WTC11 (cell line): ENCODE data around the gene MTLN. TPM values are rescaled to one million over a fixed set of nuclear protein-coding genes. Genes with fewer than 3 reads are reported as not detected.

Source experiments
- ATAC-seq: fragments of 200-7000 bp; cut with Tn5 transposase; 2 replicates; pipeline ENCODE4 v1.10.0; 2021; ENCODE audit warnings: mild to moderate bottlenecking, moderate library complexity
- CTCF ChIA-PET: fragments of 300-600 bp; sonication (Branson Sonifier 250); formaldehyde crosslinking; loops from one replicate; lab custom pipeline; 2021; ENCODE audit warnings: antibody characterized with exemption; lab: Charles Lee
- POLR2A ChIA-PET: fragments of 350-600 bp; sonication (Branson Sonifier 250); formaldehyde crosslinking; loops from one replicate; lab custom pipeline; 2021; ENCODE audit warnings: antibody characterized with exemption; lab: Charles Lee
- DNase-seq: peaks from one replicate; pipeline ENCODE4 v3.0.0; 2021; ENCODE audit warnings: low spot score
- H3K27ac Mint-ChIP-seq: 2 replicates; pipeline ENCODE4 v1.8.0; 2021; ENCODE audit warnings: mixed read lengths
- H3K27me3 Mint-ChIP-seq: 2 replicates; pipeline ENCODE4 v1.8.0; 2021; ENCODE audit warnings: low read depth, mild to moderate bottlenecking, moderate library complexity, mixed read lengths
- H3K36me3 Mint-ChIP-seq: 2 replicates; pipeline ENCODE4 v1.8.0; 2021; ENCODE audit warnings: mixed read lengths
- H3K4me1 Mint-ChIP-seq: 2 replicates; pipeline ENCODE4 v1.8.0; 2022; ENCODE audit warnings: mixed read lengths
- H3K4me3 Mint-ChIP-seq: 2 replicates; pipeline ENCODE4 v1.8.0; 2021; ENCODE audit warnings: mild to moderate bottlenecking, moderate library complexity, mixed read lengths
- H3K9me3 Mint-ChIP-seq: 2 replicates; pipeline ENCODE4 v1.8.0; 2021; ENCODE audit warnings: mixed read lengths
- ATF3 ChIP-seq: sonication (generic); formaldehyde crosslinking; conservative IDR thresholded peaks from 2 replicates; pipeline ENCODE4 v1.8.1; 2022; ENCODE audit warnings: mild to moderate bottlenecking, missing genetic modification reagents
- CBFB ChIP-seq: sonication (generic); formaldehyde crosslinking; IDR thresholded peaks from 2 replicates; pipeline ENCODE4 v1.8.1; 2022; ENCODE audit warnings: mild to moderate bottlenecking, low read depth, missing genetic modification reagents
- CREM ChIP-seq: sonication (generic); formaldehyde crosslinking; IDR thresholded peaks from 2 replicates; pipeline ENCODE4 v1.8.1; 2022; ENCODE audit warnings: mild to moderate bottlenecking, missing genetic modification reagents, moderate library complexity
- ETV6 ChIP-seq: sonication (generic); formaldehyde crosslinking; IDR thresholded peaks from 2 replicates; pipeline ENCODE4 v1.8.1; 2022; ENCODE audit warnings: mild to moderate bottlenecking, missing genetic modification reagents
- FOXJ3 ChIP-seq: sonication (generic); formaldehyde crosslinking; IDR thresholded peaks from 2 replicates; pipeline ENCODE4 v1.9.0; 2021; ENCODE audit warnings: missing genetic modification reagents, mild to moderate bottlenecking, borderline replicate concordance
- FOXP1 ChIP-seq: sonication (generic); formaldehyde crosslinking; IDR thresholded peaks from 2 replicates; pipeline ENCODE4 v1.8.0; 2022; ENCODE audit warnings: missing genetic modification reagents, mild to moderate bottlenecking, moderate library complexity, borderline replicate concordance
- HMGA2 ChIP-seq: fragments of 250-450 bp; sonication (Bioruptor Pico); IDR thresholded peaks from 2 replicates; pipeline ENCODE4 v1.4.0; 2021; ENCODE audit warnings: mild to moderate bottlenecking, moderate library complexity
- HMGXB4 ChIP-seq: sonication (generic); formaldehyde crosslinking; IDR thresholded peaks from 2 replicates; pipeline ENCODE4 v1.8.1; 2023; ENCODE audit warnings: mild to moderate bottlenecking, moderate library complexity, missing genetic modification reagents
- IRF1 ChIP-seq: sonication (generic); formaldehyde crosslinking; IDR thresholded peaks from 2 replicates; pipeline ENCODE4 v1.8.0; 2023; ENCODE audit warnings: missing genetic modification reagents
- IRF2 ChIP-seq: sonication (generic); formaldehyde crosslinking; IDR thresholded peaks from 2 replicates; pipeline ENCODE4 v1.8.0; 2022; ENCODE audit warnings: low read depth, missing genetic modification reagents, borderline replicate concordance
- MXD4 ChIP-seq: fragments of 250-450 bp; sonication (Bioruptor Pico); IDR thresholded peaks from 2 replicates; pipeline ENCODE4 v1.8.0; 2021; ENCODE audit warnings: mild to moderate bottlenecking, moderate library complexity, borderline replicate concordance
- NFE2L1 ChIP-seq: sonication (generic); formaldehyde crosslinking; IDR thresholded peaks from 2 replicates; pipeline ENCODE4 v1.8.1; 2023; ENCODE audit warnings: missing genetic modification reagents
- OVOL2 ChIP-seq: fragments of 250-450 bp; sonication (Bioruptor Pico); IDR thresholded peaks from 2 replicates; pipeline ENCODE4 v1.9.0; 2021; ENCODE audit warnings: mild to moderate bottlenecking, borderline replicate concordance
- RORB ChIP-seq: fragments of 250-450 bp; sonication (Bioruptor Pico); IDR thresholded peaks from 2 replicates; pipeline ENCODE4 v1.9.0; 2021; ENCODE audit warnings: mild to moderate bottlenecking
- SMAD3 ChIP-seq: sonication (generic); formaldehyde crosslinking; IDR thresholded peaks from 2 replicates; pipeline ENCODE4 v1.8.0; 2022; ENCODE audit warnings: missing genetic modification reagents, mild to moderate bottlenecking, borderline replicate concordance
- SMAD4 ChIP-seq: sonication (generic); formaldehyde crosslinking; IDR thresholded peaks from 2 replicates; pipeline ENCODE4 v1.8.0; 2022; ENCODE audit warnings: mild to moderate bottlenecking, missing genetic modification reagents
- ZNF121 ChIP-seq: sonication (generic); formaldehyde crosslinking; IDR thresholded peaks from 2 replicates; pipeline ENCODE4 v1.8.0; 2023; ENCODE audit warnings: missing genetic modification reagents
- ZNF263 ChIP-seq: sonication (generic); formaldehyde crosslinking; IDR thresholded peaks from 2 replicates; pipeline ENCODE4 v1.8.1; 2022; ENCODE audit warnings: low read depth, mild to moderate bottlenecking, moderate library complexity, missing genetic modification reagents
- total RNA-seq: library from RNA; stranded (reverse); gene quantifications from 3 replicates; pipeline ENCODE4 v1.2.3, GENCODE V29; 2021
- TF ChIP-seq, protein P1 (sequence below): fragments of 200-600 bp; IDR thresholded peaks from 2 replicates; pipeline ENCODE4 v1.8.0; 2022; ENCODE audit warnings: antibody characterized with exemption
- TF ChIP-seq, protein P2 (sequence below): sonication (generic); formaldehyde crosslinking; IDR thresholded peaks from 2 replicates; pipeline ENCODE4 v1.8.0; 2022; ENCODE audit warnings: mild to moderate bottlenecking, missing genetic modification reagents
- TF ChIP-seq, protein P3 (sequence below): fragments of 250-450 bp; sonication (Bioruptor Pico); IDR thresholded peaks from 2 replicates; pipeline ENCODE4 v2.1.2; 2022; ENCODE audit warnings: mild to moderate bottlenecking, moderate library complexity
- TF ChIP-seq, protein P4 (sequence below): fragments of 250-450 bp; sonication (Bioruptor Pico); IDR thresholded peaks from 2 replicates; pipeline ENCODE4 v1.8.0; 2021; ENCODE audit warnings: mild to moderate bottlenecking
- TF ChIP-seq, protein P5 (sequence below): sonication (generic); formaldehyde crosslinking; IDR thresholded peaks from 2 replicates; pipeline ENCODE4 v1.8.1; 2023; ENCODE audit warnings: mild to moderate bottlenecking, missing genetic modification reagents
- TF ChIP-seq, protein P6 (sequence below): sonication (generic); formaldehyde crosslinking; IDR thresholded peaks from 2 replicates; pipeline ENCODE4 v1.8.1; 2022; ENCODE audit warnings: mild to moderate bottlenecking, moderate library complexity, missing genetic modification reagents

Gene MTLN
- total RNA-seq, 1 experiment from 2014 or later: 42.2 TPM

DNA sequence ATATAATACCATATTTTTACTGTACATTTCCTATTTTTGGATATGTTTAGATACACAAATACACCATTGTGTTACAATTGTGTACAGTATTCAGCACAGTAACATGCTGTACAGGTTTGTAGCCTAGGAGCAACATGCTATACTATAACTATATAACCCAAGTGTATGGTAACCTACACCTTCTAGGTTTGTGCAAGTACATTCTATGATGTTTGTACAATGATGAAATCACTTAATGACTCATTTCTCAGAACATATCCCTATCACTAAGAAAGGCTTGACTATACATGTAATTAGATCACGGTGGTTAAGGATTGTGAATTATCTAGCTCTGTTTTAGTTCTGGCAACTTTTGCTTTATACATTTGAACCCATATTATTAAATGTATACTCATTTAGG, 38.8 kb downstream of the MTLN start:
- TF ChIP-seq ZNF263 (CRISPR knock-in tag): no peak
- TF ChIP-seq ATF3 (CRISPR knock-in tag): no peak
- no peak for TF ChIP-seq FOXJ3 (CRISPR knock-in tag)
- TF ChIP-seq HMGXB4 (CRISPR knock-in tag): no peak
- TF ChIP-seq ETV6 (CRISPR knock-in tag): no peak
- TF ChIP-seq MXD4: no peak
- TF ChIP-seq IRF2: no peak
- TF ChIP-seq, protein P1, sequence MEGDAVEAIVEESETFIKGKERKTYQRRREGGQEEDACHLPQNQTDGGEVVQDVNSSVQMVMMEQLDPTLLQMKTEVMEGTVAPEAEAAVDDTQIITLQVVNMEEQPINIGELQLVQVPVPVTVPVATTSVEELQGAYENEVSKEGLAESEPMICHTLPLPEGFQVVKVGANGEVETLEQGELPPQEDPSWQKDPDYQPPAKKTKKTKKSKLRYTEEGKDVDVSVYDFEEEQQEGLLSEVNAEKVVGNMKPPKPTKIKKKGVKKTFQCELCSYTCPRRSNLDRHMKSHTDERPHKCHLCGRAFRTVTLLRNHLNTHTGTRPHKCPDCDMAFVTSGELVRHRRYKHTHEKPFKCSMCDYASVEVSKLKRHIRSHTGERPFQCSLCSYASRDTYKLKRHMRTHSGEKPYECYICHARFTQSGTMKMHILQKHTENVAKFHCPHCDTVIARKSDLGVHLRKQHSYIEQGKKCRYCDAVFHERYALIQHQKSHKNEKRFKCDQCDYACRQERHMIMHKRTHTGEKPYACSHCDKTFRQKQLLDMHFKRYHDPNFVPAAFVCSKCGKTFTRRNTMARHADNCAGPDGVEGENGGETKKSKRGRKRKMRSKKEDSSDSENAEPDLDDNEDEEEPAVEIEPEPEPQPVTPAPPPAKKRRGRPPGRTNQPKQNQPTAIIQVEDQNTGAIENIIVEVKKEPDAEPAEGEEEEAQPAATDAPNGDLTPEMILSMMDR: no peak
- TF ChIP-seq CREM (CRISPR knock-in tag): no peak
- TF ChIP-seq SMAD3 (CRISPR knock-in tag): no peak
- TF ChIP-seq SMAD4 (CRISPR knock-in tag): no peak
- H3K4me1 Mint-ChIP-seq: no peaks in the 10 kb centered on the region
- H3K27ac Mint-ChIP-seq: no peak overlapping the region
- ChIA-PET POLR2A (no interaction called here), CTCF (no interaction called here)
- DNase-seq (no peak), ATAC-seq (no peak)
- no peaks in the 10 kb centered on the region for H3K27me3 Mint-ChIP-seq
- H3K4me3 Mint-ChIP-seq: no peak overlapping the region
- no peaks in the 10 kb centered on the region for H3K36me3 Mint-ChIP-seq
- H3K9me3 Mint-ChIP-seq: no peaks in the 10 kb centered on the region

GRCh38 chr2:110172506-110172905, 39.8 kb downstream of the MTLN start:
- peaks cover 7% of the 10 kb centered on the region for H3K4me1 Mint-ChIP-seq
- no peaks in the 10 kb centered on the region for H3K27me3 Mint-ChIP-seq
- CTCF ChIA-PET: no interaction called here
- DNase-seq: no peak
- no peak overlapping the region for H3K27ac Mint-ChIP-seq
- H3K4me3 Mint-ChIP-seq: no peak overlapping the region
- no peak for ATAC-seq
- POLR2A ChIA-PET: no interaction called here
- no peaks in the 10 kb centered on the region for H3K9me3 Mint-ChIP-seq
- no peaks in the 10 kb centered on the region for H3K36me3 Mint-ChIP-seq
- TF ChIP-seq, protein P2, sequence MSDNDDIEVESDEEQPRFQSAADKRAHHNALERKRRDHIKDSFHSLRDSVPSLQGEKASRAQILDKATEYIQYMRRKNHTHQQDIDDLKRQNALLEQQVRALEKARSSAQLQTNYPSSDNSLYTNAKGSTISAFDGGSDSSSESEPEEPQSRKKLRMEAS (CRISPR knock-in tag): no peak
- TF ChIP-seq, protein P3, sequence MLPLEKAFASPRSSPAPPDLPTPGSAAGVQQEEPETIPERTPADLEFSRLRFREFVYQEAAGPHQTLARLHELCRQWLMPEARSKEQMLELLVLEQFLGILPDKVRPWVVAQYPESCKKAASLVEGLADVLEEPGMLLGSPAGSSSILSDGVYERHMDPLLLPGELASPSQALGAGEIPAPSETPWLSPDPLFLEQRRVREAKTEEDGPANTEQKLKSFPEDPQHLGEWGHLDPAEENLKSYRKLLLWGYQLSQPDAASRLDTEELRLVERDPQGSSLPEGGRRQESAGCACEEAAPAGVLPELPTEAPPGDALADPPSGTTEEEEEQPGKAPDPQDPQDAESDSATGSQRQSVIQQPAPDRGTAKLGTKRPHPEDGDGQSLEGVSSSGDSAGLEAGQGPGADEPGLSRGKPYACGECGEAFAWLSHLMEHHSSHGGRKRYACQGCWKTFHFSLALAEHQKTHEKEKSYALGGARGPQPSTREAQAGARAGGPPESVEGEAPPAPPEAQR: no peak
- TF ChIP-seq CBFB: no peak
- no peak for TF ChIP-seq NFE2L1 (CRISPR knock-in tag)
- TF ChIP-seq, protein P4, sequence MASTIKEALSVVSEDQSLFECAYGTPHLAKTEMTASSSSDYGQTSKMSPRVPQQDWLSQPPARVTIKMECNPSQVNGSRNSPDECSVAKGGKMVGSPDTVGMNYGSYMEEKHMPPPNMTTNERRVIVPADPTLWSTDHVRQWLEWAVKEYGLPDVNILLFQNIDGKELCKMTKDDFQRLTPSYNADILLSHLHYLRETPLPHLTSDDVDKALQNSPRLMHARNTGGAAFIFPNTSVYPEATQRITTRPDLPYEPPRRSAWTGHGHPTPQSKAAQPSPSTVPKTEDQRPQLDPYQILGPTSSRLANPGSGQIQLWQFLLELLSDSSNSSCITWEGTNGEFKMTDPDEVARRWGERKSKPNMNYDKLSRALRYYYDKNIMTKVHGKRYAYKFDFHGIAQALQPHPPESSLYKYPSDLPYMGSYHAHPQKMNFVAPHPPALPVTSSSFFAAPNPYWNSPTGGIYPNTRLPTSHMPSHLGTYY (CRISPR knock-in tag): no peak
- no peak for TF ChIP-seq ETV6 (CRISPR knock-in tag)
- no peak for TF ChIP-seq FOXP1 (CRISPR knock-in tag)
- no peak for TF ChIP-seq SMAD3 (CRISPR knock-in tag)
- no peak for TF ChIP-seq ZNF121 (CRISPR knock-in tag)
- TF ChIP-seq, protein P5, sequence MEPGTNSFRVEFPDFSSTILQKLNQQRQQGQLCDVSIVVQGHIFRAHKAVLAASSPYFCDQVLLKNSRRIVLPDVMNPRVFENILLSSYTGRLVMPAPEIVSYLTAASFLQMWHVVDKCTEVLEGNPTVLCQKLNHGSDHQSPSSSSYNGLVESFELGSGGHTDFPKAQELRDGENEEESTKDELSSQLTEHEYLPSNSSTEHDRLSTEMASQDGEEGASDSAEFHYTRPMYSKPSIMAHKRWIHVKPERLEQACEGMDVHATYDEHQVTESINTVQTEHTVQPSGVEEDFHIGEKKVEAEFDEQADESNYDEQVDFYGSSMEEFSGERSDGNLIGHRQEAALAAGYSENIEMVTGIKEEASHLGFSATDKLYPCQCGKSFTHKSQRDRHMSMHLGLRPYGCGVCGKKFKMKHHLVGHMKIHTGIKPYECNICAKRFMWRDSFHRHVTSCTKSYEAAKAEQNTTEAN: no peak
- TF ChIP-seq IRF1 (CRISPR knock-in tag): no peak
- TF ChIP-seq RORB (CRISPR knock-in tag): no peak
- TF ChIP-seq, protein P6, sequence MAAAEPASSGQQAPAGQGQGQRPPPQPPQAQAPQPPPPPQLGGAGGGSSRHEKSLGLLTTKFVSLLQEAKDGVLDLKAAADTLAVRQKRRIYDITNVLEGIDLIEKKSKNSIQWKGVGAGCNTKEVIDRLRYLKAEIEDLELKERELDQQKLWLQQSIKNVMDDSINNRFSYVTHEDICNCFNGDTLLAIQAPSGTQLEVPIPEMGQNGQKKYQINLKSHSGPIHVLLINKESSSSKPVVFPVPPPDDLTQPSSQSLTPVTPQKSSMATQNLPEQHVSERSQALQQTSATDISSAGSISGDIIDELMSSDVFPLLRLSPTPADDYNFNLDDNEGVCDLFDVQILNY (CRISPR knock-in tag): no peak
- TF ChIP-seq OVOL2 (CRISPR knock-in tag): no peak
- no peak for TF ChIP-seq HMGA2 (CRISPR knock-in tag)
